CD14-positive monocyte (primary cell): ENCODE results near the gene ASS1. TPM values are rescaled to one million over a fixed set of nuclear protein-coding genes. Genes with fewer than 3 reads are reported as not detected.

ENCODE experiments used
- DNase-seq, 3 donors: peaks; one replicate each; pipeline ENCODE4 v3.0.0-alpha.2; 2011 to 2022
- H2AFZ ChIP-seq: 2 replicates; pipeline ENCODE4 v1.6.0; 2012; ENCODE audit warnings: mild to moderate bottlenecking, low read depth, low read length, inconsistent platforms; ENCODE audit not compliant: insufficient read depth, poor library complexity, severe bottlenecking
- H3K27ac ChIP-seq, 2 donors: 1 replicate in 1 of 2; 2 replicates in 1 of 2; pipeline ENCODE4 v1.5.1; 2012 to 2013; ENCODE audit warnings: low read length in 2 of 2, control low read depth in 1 of 2, inconsistent platforms in 1 of 2, low read depth in 1 of 2, mild to moderate bottlenecking in 1 of 2
- H3K27me3 ChIP-seq, 2 donors: one replicate each; pipeline versions ENCODE4 v1.6.0 to v1.6.1; 2011 to 2013; ENCODE audit warnings: low read length in 2 of 2; ENCODE audit not compliant: control insufficient read depth in 2 of 2, insufficient read depth in 2 of 2
- H3K36me3 ChIP-seq, 2 donors: replicated peaks in 1 of 2; 1 replicate in 1 of 2; 2 replicates in 1 of 2; pipeline versions ENCODE4 v1.5.1 to v1.6.1; 2012 to 2013; ENCODE audit warnings: low read length in 2 of 2, control low read depth in 1 of 2, inconsistent platforms in 1 of 2, mild to moderate bottlenecking in 1 of 2; ENCODE audit not compliant: insufficient read depth in 2 of 2, control insufficient read depth in 1 of 2
- H3K4me1 ChIP-seq, 2 donors: 1 replicate in 1 of 2; 2 replicates in 1 of 2; pipeline versions ENCODE4 v1.5.1 to v1.6.1; 2012 to 2013; ENCODE audit warnings: low read length in 2 of 2, control low read depth in 1 of 2, inconsistent platforms in 1 of 2, mild to moderate bottlenecking in 1 of 2, moderate library complexity in 1 of 2; ENCODE audit not compliant: insufficient read depth in 2 of 2, control insufficient read depth in 1 of 2
- H3K4me2 ChIP-seq: replicated peaks from 2 replicates; pipeline ENCODE3; 2012; ENCODE audit warnings: low read length, moderate library complexity, mild to moderate bottlenecking; ENCODE audit not compliant: poor library complexity, severe bottlenecking; ENCODE audit errors: extremely low read depth
- H3K4me3 ChIP-seq, 3 experiments: fragments of 200-600 bp in 1 of 3; sonication (generic) in 1 of 3; replicated peaks in 1 of 3; 1 replicate in 2 of 3; 2 replicates in 1 of 3; pipeline ENCODE4 v1.5.1; 2011 to 2013; ENCODE audit warnings: low read length in 3 of 3, mild to moderate bottlenecking in 3 of 3, control low read depth in 2 of 3, low read depth in 2 of 3, inconsistent platforms in 1 of 3, moderate library complexity in 1 of 3
- H3K79me2 ChIP-seq: 2 replicates; pipeline ENCODE4 v1.6.0; 2012; ENCODE audit warnings: mild to moderate bottlenecking, control low read depth, inconsistent platforms, low read length, moderate library complexity; ENCODE audit not compliant: insufficient read depth
- H3K9ac ChIP-seq: 2 replicates; pipeline ENCODE4 v1.6.0; 2017; ENCODE audit warnings: low read length, mild to moderate bottlenecking; ENCODE audit not compliant: insufficient read depth, poor library complexity, severe bottlenecking
- H3K9me3 ChIP-seq, 2 donors: replicated peaks in 1 of 2; 1 replicate in 1 of 2; 2 replicates in 1 of 2; pipeline versions ENCODE4 v1.5.1 to v1.6.1; 2012 to 2013; ENCODE audit warnings: low read length in 2 of 2, control low read depth in 1 of 2; ENCODE audit not compliant: control insufficient read depth in 1 of 2, insufficient read depth in 1 of 2
- H4K20me1 ChIP-seq: 2 replicates; pipeline ENCODE4 v1.6.0; 2012; ENCODE audit warnings: mild to moderate bottlenecking, low read length, control low read depth, moderate library complexity; ENCODE audit not compliant: insufficient read depth
- H3K27ac Mint-ChIP-seq, 7 donors: one replicate each; pipeline ENCODE4 v1.8.0; 2020; ENCODE audit warnings: mild to moderate bottlenecking in 7 of 7, mixed read lengths in 7 of 7, moderate library complexity in 6 of 7, inconsistent platforms in 2 of 7
- H3K27me3 Mint-ChIP-seq, 3 donors: one replicate each; pipeline ENCODE4 v1.8.0; 2021 to 2022; ENCODE audit warnings: low read depth in 3 of 3, mild to moderate bottlenecking in 3 of 3, mixed read lengths in 3 of 3, moderate library complexity in 3 of 3, inconsistent platforms in 1 of 3
- H3K36me3 Mint-ChIP-seq, 2 donors: one replicate each; pipeline ENCODE4 v1.8.0; 2020; ENCODE audit warnings: mixed read lengths in 2 of 2, inconsistent platforms in 1 of 2, mild to moderate bottlenecking in 1 of 2
- H3K4me1 Mint-ChIP-seq: one replicate; pipeline ENCODE4 v1.8.0; 2020; ENCODE audit warnings: mild to moderate bottlenecking, mixed read lengths
- H3K4me3 Mint-ChIP-seq, 2 donors: one replicate each; pipeline ENCODE4 v1.8.0; 2020; ENCODE audit warnings: mild to moderate bottlenecking in 2 of 2, mixed read lengths in 2 of 2, moderate library complexity in 1 of 2
- H3K9me3 Mint-ChIP-seq, 7 donors: one replicate each; pipeline ENCODE4 v1.8.0; 2020 to 2022; ENCODE audit warnings: mixed read lengths in 7 of 7, mild to moderate bottlenecking in 6 of 7, moderate library complexity in 6 of 7, inconsistent platforms in 2 of 7
- whole genome bisulfite sequencing: methylation state at CpG from one replicate; pipeline ENCODE4 v1.1.5; 2013; ENCODE audit warnings: missing lambda C conversion rate; ENCODE audit not compliant: insufficient coverage; 5-methylcytosine and 5-hydroxymethylcytosine counted together
- intact Hi-C, 2 donors: fragments of 100-400 bp; cut with micrococcal nuclease; formaldehyde crosslinking; loops; one replicate each; pipeline versions ENCODE4 v1.15.0 to v1.15.1; 2023
- polyA plus RNA-seq, 3 donors: library from polyadenylated mRNA; depleted of rRNA in 1 of 3; unstranded in 2 of 3; stranded (reverse) in 1 of 3; fragments of 300-500 nt in 2 of 3; fragments of >200 nt in 1 of 3; fragmentation: Illumina TruSeq in 2 of 3; gene quantifications; 1 replicate in 2 of 3; 2 replicates in 1 of 3; pipeline ENCODE4 v1.2.3, GENCODE V29; 2012 to 2021
- TF ChIP-seq, protein P1 (sequence below): fragments of 200-600 bp; IDR thresholded peaks from one replicate; pipeline ENCODE4 v1.8.0; 2022; ENCODE audit warnings: antibody characterized with exemption, mild to moderate bottlenecking

Gene ASS1
- polyA plus RNA-seq, 3 donors = not detected

- Histone ChIP-seq H3K4me3 (no peak overlapping the region), H3K4me1 (no peaks in the 10 kb centered on the region), H3K79me2 (no peaks in the 10 kb centered on the region), H3K9ac (no peak overlapping the region), H3K4me2 (no peak overlapping the region), H3K9me3 (no peaks in the 10 kb centered on the region), H2AFZ (no peak overlapping the region), H3K36me3 (no peaks in the 10 kb centered on the region), H3K27me3 (no peaks in the 10 kb centered on the region), H4K20me1 (no peaks in the 10 kb centered on the region), H3K27ac (no peak overlapping the region)
- Mint-ChIP-seq H3K27ac (no peak overlapping the region), H3K4me3 (no peak overlapping the region), H3K36me3 (no peaks in the 10 kb centered on the region), H3K9me3 (peaks cover 0 to 1% (median 0%) of the 10 kb centered on the region in 7 donors), H3K27me3 (peaks cover 6 to 10% (median 9%) of the 10 kb centered on the region in 3 donors), H3K4me1 (no peaks in the 10 kb centered on the region)
- DNase-seq = no peak
- intact Hi-C loops = no loop called here
- TF ChIP-seq, protein P1, sequence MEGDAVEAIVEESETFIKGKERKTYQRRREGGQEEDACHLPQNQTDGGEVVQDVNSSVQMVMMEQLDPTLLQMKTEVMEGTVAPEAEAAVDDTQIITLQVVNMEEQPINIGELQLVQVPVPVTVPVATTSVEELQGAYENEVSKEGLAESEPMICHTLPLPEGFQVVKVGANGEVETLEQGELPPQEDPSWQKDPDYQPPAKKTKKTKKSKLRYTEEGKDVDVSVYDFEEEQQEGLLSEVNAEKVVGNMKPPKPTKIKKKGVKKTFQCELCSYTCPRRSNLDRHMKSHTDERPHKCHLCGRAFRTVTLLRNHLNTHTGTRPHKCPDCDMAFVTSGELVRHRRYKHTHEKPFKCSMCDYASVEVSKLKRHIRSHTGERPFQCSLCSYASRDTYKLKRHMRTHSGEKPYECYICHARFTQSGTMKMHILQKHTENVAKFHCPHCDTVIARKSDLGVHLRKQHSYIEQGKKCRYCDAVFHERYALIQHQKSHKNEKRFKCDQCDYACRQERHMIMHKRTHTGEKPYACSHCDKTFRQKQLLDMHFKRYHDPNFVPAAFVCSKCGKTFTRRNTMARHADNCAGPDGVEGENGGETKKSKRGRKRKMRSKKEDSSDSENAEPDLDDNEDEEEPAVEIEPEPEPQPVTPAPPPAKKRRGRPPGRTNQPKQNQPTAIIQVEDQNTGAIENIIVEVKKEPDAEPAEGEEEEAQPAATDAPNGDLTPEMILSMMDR = no peak
- WGBS = 93% methylated on average over 6 of the region's 11 CpGs
Observed at GRCh38 chr9:130414910-130415746, 29.6 kb upstream of the ASS1 start.

DNA sequence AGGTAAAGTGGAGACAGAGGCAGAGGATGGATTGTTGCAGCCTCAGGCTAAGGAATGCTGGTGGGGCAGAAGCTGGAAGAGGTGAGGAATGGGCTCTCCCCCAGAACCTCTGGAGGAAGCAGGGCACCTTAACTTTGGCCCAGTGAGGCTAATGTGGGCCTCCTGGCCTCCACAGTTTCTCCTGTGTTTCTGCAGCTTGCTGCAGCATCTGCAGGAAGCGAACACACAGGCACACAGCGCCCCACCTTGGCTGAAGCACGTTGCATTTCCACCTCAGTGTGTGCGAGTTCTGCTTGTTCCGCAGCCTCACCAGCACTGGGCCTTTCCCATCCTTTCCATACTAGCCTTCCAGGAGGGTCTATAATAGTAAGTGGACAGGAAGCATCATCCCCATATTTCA is 27.2 kb upstream of the ASS1 start:
- no peak overlapping the region for H3K4me3 Mint-ChIP-seq
- Histone ChIP-seq H2AFZ (no peak overlapping the region), H4K20me1 (no peaks in the 10 kb centered on the region), H3K27me3 (no peaks in the 10 kb centered on the region), H3K4me1 (no peaks in the 10 kb centered on the region), H3K4me2 (no peak overlapping the region), H3K9me3 (no peaks in the 10 kb centered on the region), H3K4me3 (no peak overlapping the region), H3K9ac (no peak overlapping the region), H3K27ac (no peak overlapping the region), H3K36me3 (no peaks in the 10 kb centered on the region), H3K79me2 (no peaks in the 10 kb centered on the region)
- H3K27ac Mint-ChIP-seq = no peak overlapping the region
- TF ChIP-seq, protein P1 = no peak
- H3K4me1 Mint-ChIP-seq = no peaks in the 10 kb centered on the region
- peaks cover 0 to 1% (median 0%) of the 10 kb centered on the region in 7 donors for H3K9me3 Mint-ChIP-seq
- peaks cover 3 to 12% (median 10%) of the 10 kb centered on the region in 3 donors for H3K27me3 Mint-ChIP-seq
- intact Hi-C loops = no loop called here
- no peaks in the 10 kb centered on the region for H3K36me3 Mint-ChIP-seq
- WGBS = 92% methylated on average over 2 of the region's 5 CpGs
- DNase-seq = no peak
